DLD1 (cell line): ENCODE measurements around the gene RPTOR.
"Not testable (repeated sequence)": the region's sequence is repeated elsewhere in the genome, so short reads cannot be mapped to it uniquely, and the experiment has no call there.

Experiments
- in situ Hi-C: cut with HindIII; loops from 2 replicates; pipeline ENCODE4 v1.10.0; 2017; ENCODE audit warnings: low sequenced_read_pairs

The RPTOR gene

GRCh38 chr17:80683625-80684104 is 139.0 kb downstream of the RPTOR start:
- in situ Hi-C loops: no loop called here

- in situ Hi-C loops: no loop called here
Measured at GRCh38 chr17:80687839-80688238, 143.2 kb downstream of the RPTOR start.

- in situ Hi-C loops: no loop called here
Measured at GRCh38 chr17:80689129-80689619, 144.5 kb downstream of the RPTOR start.

- in situ Hi-C loops: no loop called here
Measured at GRCh38 chr17:80691784-80692183, 147.1 kb downstream of the RPTOR start.

DNA sequence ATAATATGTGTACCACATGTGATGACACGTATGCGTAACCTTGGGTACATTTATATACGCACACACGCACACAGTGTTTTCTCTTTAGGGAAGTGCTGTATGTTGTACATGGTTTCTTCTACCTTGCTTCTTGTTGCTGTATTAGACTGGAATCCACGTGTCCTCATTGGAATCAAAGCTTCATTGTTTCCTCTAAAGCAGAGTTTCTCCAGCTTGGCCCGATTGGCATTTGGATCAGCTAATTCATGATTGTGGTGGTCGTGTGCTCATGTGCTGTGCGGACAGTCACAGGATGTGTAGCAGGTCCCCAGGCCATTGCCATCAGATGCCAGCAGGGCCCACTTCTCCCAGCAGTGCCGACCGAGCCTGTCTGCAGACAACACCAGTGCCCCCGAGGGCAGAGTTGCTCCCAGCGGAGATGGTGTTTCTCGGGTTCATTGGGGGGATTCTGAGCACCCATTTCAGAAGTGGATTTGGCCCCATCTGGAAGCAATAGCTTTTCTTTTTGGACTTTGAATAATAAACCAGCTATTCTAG is 148.4 kb downstream of the RPTOR start:
- in situ Hi-C loops: no loop called here

- in situ Hi-C loops: no loop called here
Measured at GRCh38 chr17:80693511-80693910, 148.9 kb downstream of the RPTOR start.

- in situ Hi-C loops: no loop called here
Measured at GRCh38 chr17:80694085-80694991, 149.7 kb downstream of the RPTOR start.

- in situ Hi-C loops: no loop called here
Measured at GRCh38 chr17:80694992-80695912, 150.6 kb downstream of the RPTOR start.

DNA sequence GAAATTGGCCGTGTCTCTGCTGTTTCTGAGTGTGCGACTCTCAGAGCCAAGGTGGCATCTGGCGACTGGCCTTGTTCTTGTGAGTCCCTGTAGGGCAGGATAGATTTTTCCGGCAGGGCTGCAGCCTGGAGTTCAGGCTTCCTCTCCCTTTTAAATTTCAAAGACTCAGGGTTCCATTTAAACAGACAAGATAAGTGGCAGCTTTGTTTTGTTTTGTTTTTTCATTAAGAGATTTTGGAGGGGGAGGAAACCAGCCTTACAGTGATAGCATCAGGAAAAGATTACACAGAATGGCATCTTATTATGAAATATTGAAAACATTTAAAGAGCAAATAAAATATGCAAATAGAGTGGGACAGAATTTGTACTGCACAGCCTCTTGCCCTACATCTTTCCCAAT is 151.3 kb downstream of the RPTOR start:
- in situ Hi-C loops: no loop called here

- in situ Hi-C loops: no loop called here
Measured at GRCh38 chr17:80696456-80696855, 151.8 kb downstream of the RPTOR start.

DNA sequence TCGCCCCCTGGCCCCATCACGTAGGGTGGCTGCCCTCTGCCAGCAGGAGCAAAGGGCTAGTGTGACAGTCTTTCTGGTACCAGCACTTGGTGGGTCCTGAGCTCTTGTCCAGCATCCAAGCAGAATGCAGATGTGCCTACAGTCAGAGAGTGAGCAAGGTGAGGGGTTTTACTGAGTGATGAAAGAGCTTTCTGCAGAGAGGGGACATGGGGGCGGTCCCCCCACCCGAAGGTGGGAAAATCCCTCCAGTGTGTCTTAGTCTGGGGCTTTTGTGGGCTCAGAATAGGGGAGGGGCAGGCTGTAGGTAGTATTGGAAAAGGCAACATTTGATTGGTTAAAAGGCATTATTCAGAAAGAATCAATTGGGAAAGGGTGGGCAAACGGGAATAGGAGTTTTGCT is 152.3 kb downstream of the RPTOR start:
- in situ Hi-C loops: no loop called here

GRCh38 chr17:80698297-80698696 is 153.7 kb downstream of the RPTOR start:
- in situ Hi-C loops: no loop called here

- in situ Hi-C loops: not testable (repeated sequence)
Measured at GRCh38 chr17:80699205-80699604, 154.6 kb downstream of the RPTOR start.

DNA sequence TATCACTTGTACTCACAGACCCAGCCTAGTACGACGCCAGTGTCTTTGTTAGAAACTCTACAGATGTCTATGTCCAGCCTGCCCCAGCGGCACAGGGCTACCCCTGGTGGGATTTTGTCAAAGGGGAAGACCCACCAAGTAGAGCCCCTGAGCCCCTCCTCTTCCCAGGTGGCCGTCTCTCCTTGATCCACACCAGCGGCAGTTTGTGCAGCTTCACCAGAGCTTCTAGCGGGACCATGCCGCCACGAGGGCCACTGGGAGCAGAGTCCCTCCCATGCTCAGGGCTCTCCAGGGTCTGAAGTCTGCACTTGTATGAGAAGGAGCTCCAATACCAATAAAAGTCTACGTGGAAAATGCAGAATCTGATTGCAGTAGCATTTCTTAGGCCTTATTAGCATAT is 157.1 kb downstream of the RPTOR start:
- in situ Hi-C loops: no loop called here

- in situ Hi-C loops: no loop called here
Measured at GRCh38 chr17:80702315-80703141, 157.9 kb downstream of the RPTOR start.

GRCh38 chr17:80703142-80703478 is 158.5 kb downstream of the RPTOR start:
- in situ Hi-C loops: no loop called here

DNA sequence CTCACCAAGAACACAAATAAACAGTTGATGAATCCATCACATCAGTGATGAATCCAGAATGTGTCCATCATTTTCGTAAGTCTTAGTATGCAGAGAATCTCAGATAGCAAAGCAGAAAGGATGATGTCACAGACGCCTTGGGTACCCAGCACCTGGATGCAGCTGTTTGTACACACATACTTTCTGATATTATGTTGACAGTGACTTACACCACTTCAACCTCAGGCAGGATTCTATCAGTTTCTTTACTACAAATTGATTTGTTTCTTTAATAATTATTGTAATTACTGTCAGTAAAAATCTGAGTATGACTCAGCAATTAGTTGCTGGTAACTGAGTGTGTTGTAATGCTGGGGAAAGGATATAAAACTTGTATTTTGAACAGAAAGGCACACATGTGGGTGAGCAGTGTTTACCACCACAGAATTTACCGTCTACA is 159.8 kb downstream of the RPTOR start:
- in situ Hi-C loops: no loop called here

GRCh38 chr17:80704894-80705293 is 160.3 kb downstream of the RPTOR start:
- in situ Hi-C loops: no loop called here

GRCh38 chr17:80705988-80706387 is 161.3 kb downstream of the RPTOR start:
- in situ Hi-C loops: no loop called here

DNA sequence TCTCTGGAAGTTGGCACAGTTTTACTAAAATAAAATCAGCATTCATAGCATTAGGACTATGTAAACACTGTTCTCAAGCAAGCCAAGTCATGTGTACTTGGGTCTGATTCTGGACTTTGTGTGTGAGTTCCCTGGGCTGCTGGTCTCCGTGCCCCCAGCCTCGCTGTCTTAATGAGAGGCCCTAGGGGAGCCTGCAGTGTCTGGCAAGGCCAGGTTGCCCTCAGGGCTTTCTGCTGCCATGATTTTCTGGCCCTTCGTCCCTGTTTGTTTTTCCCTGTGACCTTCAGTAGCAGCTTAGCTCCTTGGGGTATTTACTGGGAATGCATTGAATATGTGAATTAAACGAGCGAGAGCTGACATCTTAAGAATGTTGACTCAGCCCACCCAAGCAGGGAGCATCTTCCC is 161.8 kb downstream of the RPTOR start:
- in situ Hi-C loops: no loop called here
